Measurements from ENCODE around the gene ADGRG3. TPM values are rescaled to one million over a fixed set of nuclear protein-coding genes. Genes with fewer than 3 reads are reported as not detected.

Gene ADGRG3
- total and polyA plus RNA-seq, 2 of the 13 experiments (the other 11 are each of a cell fraction or from before 2014, with no cell fraction given), result 2.7 to 11.8 TPM

GRCh38 chr16:57649846-57650245 is 18.3 kb upstream of the ADGRG3 start (continued):
- no peak for TF ChIP-seq TFDP2 (CRISPR knock-in tag; IDR thresholded peaks at IDR 0.05)

- intact Hi-C loops (cut with micrococcal nuclease; ENCODE audit: unreplicated experiment) (no loop called here), in situ Hi-C loops (cut with HindIII; ENCODE audit: extremely low pct_ligation_motif_present, low pct_unique_long_range_greater_than_20kb) (no loop called here)
- Histone ChIP-seq H3K27ac (ENCODE audit: extremely low read length, insufficient read depth, low read length) (no peak overlapping the region), H3K4me2 (ENCODE audit: low read depth, low read length) (no peak overlapping the region), H3K79me2 (ENCODE audit: insufficient read depth, low read length) (no peaks in the 10 kb centered on the region), H3K9ac (ENCODE audit: insufficient read depth, low read depth, low read length) (no peak overlapping the region), H3K36me3 (replicated peaks in 1 of 2; ENCODE audit: control insufficient read depth in 1 of 2, insufficient read depth in 2 of 2, low read length in 2 of 2) (no peaks in the 10 kb centered on the region), H3K27me3 (ENCODE audit: control insufficient read depth in 1 of 2, insufficient read depth in 2 of 2, low read length in 2 of 2) (no peaks in the 10 kb centered on the region), H4K20me1 (ENCODE audit: insufficient read depth, low read length) (no peaks in the 10 kb centered on the region), H3K9me3 (ENCODE audit: low read length) (no peaks in the 10 kb centered on the region), H3K4me1 (ENCODE audit: insufficient read depth, low read length) (peaks cover 7% of the 10 kb centered on the region), H3K4me3 (replicated peaks in 1 of 3; ENCODE audit: insufficient read depth in 1 of 3, low read depth in 2 of 3, low read length in 3 of 3) (no peak overlapping the region), H2AFZ (ENCODE audit: low read length) (no peak overlapping the region)
- FAIRE-seq, result no peak
- no TSS peak for BruUV-seq (replicated peaks)
- POLR2A ChIA-PET, result no interaction called here
- WGBS (ENCODE audit: low lambda C conversion rate), result 88% methylated on average over 10 of the region's 10 CpGs
- CTCF ChIA-PET (ENCODE audit: low intra/inter-chr PET ratio, low total read pairs), result interaction anchor here (0.7 to 12.3 kb wide), 4 partner anchors 52 to 76 kb away, joined by 3 to 571 read pairs (median 78); no protein-coding TSS in a partner anchor
- peak; percentile 35 for ATAC-seq
- no peak for DNase-seq (ENCODE audit: low spot score)
- no peak for TF ChIP-seq ZNF710 (CRISPR knock-in tag; IDR thresholded peaks at IDR 0.05; ENCODE audit: borderline replicate concordance)
- 0 out of 2 replicates have a peak, but pooled peaks have one; percentile 25 for TF ChIP-seq ZNF564 (CRISPR knock-in tag; IDR thresholded peaks at IDR 0.05)
- no peak for TF ChIP-seq ZNF891 (CRISPR knock-in tag; IDR thresholded peaks at IDR 0.05)
- TF ChIP-seq ELK4 (CRISPR knock-in tag; IDR thresholded peaks at IDR 0.05; ENCODE audit: borderline replicate concordance), result no peak
- no peak for TF ChIP-seq ZNF275 (CRISPR knock-in tag; IDR thresholded peaks at IDR 0.05; ENCODE audit: borderline replicate concordance)
- TF ChIP-seq ZFP62 (CRISPR knock-in tag; IDR thresholded peaks at IDR 0.05), result no peak
- no peak for TF ChIP-seq ZSCAN31 (CRISPR knock-in tag; IDR thresholded peaks at IDR 0.05; ENCODE audit: low read depth)
- TF ChIP-seq EHMT2 (IDR thresholded peaks at IDR 0.05; ENCODE audit: borderline replicate concordance, low read depth, low read length), result no peak
- no peak for TF ChIP-seq KAT2B (IDR thresholded peaks at IDR 0.05; ENCODE audit: borderline replicate concordance, low read depth, low read length)
- no peak for TF ChIP-seq ZNF597 (CRISPR knock-in tag; IDR thresholded peaks at IDR 0.05)
- TF ChIP-seq SALL1 (CRISPR knock-in tag; IDR thresholded peaks at IDR 0.05), result no peak
- TF ChIP-seq TAF1 (CRISPR knock-in tag; IDR thresholded peaks at IDR 0.05), result no peak
- TF ChIP-seq ZNF292 (CRISPR knock-in tag; IDR thresholded peaks at IDR 0.05; ENCODE audit: borderline replicate concordance, low read depth), result no peak
Observed at GRCh38 chr16:57651344-57652333, 16.5 kb upstream of the ADGRG3 start.

Measured in HepG2 (cell line).